ENCODE data around the gene PTBP1. TPM values are rescaled to one million over a fixed set of nuclear protein-coding genes. Genes with fewer than 3 reads are reported as not detected.

PTBP1 gene
- total and polyA plus RNA-seq, 9 of the 15 experiments (the other 6 are each of a cell fraction or from before 2014, with no cell fraction given) = 14.0 to 759 (median 234) TPM

DNA sequence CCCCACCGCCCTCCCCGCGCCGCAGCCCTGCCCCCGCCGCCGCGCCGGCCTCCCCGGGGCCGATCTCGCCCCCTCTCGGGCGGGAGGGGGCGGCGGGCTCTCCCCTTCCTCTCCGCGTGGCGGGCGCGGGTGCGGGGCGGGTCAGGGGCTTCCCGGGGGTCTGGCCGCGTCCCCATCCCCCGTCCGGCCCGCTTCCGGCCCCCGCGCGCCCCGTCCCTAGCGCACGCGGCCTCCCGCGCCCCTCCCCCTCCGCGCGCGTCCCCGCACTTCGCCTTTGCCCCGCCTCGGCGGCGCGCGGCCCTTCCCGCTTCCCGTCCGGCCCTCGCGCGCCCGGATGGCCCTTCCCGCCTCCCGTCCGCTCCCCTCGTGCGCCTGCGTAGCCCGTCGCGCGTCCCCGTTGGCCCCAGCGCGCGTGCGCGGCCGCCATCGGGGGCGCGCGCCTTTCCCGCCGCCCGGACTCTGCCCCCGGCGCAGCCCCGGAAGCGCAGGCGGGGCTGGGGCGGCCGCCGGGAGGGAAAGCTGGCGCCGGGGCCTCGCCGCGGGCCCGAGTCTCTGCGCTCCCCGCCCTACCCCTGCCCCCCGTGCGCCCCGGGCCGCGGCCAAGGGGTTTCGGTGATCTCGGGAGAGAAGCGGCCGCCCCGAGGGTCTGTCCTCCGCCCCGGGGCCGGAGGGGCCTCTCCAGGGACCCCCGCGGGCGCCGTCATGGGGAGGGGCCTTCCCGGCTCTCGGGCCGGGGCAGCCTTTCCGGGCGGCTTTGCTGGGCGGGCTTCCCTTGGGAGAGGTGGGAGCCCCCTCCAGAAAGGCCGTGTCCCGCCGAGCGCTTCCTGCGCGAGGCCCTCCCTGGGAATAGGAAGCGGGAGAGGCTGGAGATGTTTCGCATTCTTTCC is 519 bp downstream of the PTBP1 start (continued):
- TF ChIP-seq CHD7 (IDR thresholded peaks at IDR 0.05; ENCODE audit: low read depth, low read length) (no peak), ILF3 (IDR thresholded peaks at IDR 0.05; ENCODE audit: borderline replicate concordance) (no peak), EP300 (IDR thresholded peaks at IDR 0.05; ENCODE audit: low read length) (no peak), ETV5 (CRISPR knock-in tag; IDR thresholded peaks at IDR 0.05; ENCODE audit: low read depth) (no peak), BMI1 (IDR thresholded peaks at IDR 0.05; ENCODE audit: low read length) (no peak), GATA2 (CRISPR knock-in tag; IDR thresholded peaks at IDR 0.05) (no peak), E4F1 (CRISPR knock-in tag; IDR thresholded peaks at IDR 0.05; ENCODE audit: borderline replicate concordance) (no peak), TCF7L2 (IDR thresholded peaks at IDR 0.05; ENCODE audit: low read depth, low read length) (no peak), RFX1 (IDR thresholded peaks at IDR 0.05) (no peak), KLF1 (tag; IDR thresholded peaks at IDR 0.05) (no peak), CBX5 (IDR thresholded peaks at IDR 0.05; ENCODE audit: borderline replicate concordance, low read depth) (no peak), TCFL5 (CRISPR knock-in tag; conservative IDR thresholded peaks at IDR 0.05) (no peak), FOXA1 (IDR thresholded peaks at IDR 0.05; ENCODE audit: borderline replicate concordance) (no peak), PYGO2 (tag; IDR thresholded peaks at IDR 0.05) (no peak), SUPT5H (IDR thresholded peaks at IDR 0.05) (no peak)

Measured in K562 (cell line).